GM21367 (cell line): ENCODE data around the gene DNM3.
"Not testable (repeated sequence)": the region's sequence is repeated elsewhere in the genome, so short reads cannot be mapped to it uniquely, and the experiment has no call there.

Source experiments
- ATAC-seq: cut with Tn5 transposase; IDR thresholded peaks from one replicate; pipeline ENCODE4 v1.9.1; 2021; ENCODE audit not compliant: unreplicated experiment

Gene DNM3

DNA sequence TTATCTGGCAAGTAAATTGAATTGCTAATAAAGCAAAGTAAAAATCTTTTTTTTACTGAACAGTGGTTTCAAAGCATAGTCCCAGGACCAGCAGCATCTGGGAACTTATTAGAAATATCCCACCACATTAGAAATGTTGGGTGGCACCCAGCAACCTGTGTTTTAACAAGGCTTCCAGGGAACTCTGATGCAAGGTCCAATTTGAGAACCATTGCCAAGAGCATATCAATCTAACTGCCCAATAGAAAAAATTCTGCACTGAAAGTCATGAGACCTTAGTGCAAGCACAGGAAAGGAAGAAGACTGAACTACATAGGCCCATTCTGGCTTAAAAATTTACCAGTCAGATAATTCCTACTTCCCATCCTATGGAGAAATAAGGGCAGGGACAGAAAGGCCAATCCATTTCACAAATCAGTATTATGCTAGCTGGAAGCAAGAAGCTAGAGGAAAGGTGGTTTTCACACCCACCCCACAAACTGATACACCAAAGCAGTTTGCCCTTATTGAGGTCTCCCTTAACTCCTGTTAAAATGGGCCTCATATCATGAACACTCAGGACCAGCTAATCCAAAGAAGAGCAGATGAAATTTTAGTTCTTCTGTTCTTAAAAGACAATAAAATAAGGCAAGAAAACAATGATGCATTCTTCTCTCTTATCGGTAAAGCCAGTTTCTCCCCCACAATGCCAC lies 561.7 kb downstream of the DNM3 start:
- ATAC-seq = no peak

DNA sequence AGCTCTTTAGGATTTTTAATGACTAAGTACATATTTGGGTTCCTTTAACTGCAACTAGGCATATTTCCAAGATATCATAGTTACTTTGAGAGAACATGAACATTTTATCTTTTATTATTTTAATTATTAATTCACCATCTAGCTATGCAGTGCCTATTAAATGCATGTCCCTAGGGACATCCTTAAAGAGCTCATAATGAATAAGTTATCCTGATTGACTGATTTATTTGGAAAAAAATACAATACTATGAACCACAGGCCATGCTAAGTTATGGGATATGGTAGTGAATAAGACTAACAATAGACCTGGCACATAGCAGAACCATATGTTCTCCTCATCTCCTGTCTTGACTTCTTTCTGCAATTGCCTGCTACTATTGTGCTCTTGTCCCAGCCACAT lies 562.8 kb downstream of the DNM3 start:
- no peak for ATAC-seq

DNA sequence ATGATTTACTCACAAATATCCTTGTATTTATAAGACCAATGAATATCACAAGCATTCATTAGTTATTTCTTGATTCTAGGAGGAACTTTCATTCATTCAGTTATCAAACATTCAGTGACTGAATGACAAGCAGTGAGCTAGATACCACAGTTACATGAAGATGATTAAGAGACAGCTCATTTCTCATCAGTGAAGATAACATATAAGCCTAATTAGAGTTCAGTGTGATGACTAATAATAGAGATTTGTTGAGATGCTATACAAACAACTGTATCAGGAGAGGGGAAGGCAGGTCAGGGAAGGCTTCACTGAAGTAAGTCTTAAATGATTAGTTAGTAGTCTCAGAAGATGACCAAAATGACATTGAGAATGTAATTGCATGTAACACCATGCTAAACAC lies 564.6 kb downstream of the DNM3 start:
- no peak for ATAC-seq

DNA sequence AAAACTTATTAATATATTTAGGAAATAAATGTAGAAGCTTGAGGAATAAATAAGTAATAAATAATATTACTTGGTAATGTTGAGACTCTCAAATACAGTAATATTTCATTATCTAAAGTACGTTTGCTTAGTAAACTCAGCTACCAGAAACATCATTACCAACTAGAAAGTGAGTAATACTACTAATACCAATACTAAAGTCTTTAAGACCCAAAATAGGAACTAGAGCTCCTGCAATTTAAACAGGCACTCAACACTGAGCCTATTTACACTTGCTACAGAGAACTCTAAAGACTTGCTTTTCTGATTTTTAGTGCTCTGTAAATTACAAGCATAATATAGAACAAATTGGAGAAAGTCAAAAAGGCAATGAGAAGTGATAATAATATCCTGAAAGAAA lies 565.7 kb downstream of the DNM3 start:
- no peak for ATAC-seq

DNA sequence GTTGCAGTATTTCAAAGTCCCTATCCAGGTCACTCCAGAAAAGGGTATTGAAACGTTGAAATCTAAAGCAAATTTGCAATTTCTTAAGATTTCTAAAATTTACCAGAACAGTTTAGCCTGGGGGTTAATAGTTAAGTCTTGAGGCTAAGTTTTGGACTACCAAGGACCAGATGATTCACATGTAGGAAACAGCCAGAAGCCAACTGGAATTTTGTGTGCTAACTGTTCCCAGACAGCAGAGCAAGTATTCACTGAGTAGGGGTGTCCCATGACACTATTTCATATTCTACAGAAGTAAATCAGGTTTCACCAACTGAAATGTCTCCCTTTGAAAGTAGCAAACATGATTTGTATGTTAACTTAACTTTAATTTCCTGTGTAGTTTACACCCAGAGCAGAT lies 567.7 kb downstream of the DNM3 start:
- ATAC-seq = no peak

DNA sequence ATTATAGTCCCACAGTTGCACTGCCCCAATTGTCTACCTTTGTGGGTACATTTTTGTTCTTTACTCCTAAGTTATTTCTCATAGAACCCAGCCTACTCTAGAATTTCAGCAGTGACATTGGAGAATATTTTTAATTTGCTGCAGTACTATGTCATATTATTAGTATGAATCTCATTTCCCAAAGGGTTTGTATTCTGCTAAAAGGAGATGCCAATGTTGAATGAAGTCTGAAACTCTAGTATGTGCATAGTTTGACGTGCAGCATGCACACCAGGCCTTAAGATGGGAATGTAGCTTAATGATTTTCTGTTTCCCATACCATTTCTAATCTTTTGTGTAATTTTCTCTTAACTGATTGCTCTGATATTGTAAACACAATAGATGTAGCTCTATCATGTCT lies 568.7 kb downstream of the DNM3 start:
- no peak for ATAC-seq

DNA sequence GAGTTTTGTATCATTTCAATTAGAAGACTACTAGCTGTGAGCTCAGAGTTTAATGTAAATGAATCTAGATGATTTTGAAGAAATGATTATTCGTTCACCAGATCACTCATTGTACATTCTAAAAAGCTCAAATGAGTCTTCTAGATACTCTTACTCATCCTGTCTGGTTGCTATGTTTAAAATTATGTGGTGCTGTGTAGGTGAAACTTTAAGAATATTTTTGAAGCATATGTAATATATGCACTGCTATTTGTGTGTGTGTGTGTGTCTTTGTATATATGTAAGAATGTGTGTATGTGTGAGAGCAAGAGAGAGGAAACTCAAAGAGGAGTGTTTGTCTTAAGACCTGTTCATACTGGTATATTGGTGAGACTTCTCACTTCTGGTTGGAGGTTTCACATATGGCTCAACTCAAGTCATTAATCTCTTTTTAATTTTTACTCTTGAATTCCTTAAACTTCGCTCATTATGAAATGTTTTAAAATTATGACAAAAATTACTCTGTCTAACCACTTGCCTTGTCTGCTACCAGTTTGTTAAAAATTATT lies 570.6 kb downstream of the DNM3 start:
- no peak for ATAC-seq

DNA sequence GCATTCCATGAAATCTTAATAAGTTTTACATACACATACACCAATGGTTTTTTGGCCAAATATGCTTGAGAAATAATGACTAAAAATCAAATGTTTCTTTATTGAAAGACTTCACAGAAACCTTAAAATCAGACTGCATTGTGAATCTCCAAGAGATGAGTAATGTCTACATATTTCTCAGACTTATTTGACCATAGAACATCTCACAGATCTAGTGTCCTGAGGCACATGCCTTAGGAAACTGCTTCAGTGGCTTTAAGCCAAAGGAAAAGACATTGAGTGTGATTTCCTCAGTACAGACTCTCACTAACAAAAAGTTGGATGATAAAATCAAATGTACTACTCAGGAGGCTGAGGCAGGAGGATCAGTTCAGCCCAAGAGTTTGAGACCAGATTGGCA lies 573.0 kb downstream of the DNM3 start:
- ATAC-seq = no peak

DNA sequence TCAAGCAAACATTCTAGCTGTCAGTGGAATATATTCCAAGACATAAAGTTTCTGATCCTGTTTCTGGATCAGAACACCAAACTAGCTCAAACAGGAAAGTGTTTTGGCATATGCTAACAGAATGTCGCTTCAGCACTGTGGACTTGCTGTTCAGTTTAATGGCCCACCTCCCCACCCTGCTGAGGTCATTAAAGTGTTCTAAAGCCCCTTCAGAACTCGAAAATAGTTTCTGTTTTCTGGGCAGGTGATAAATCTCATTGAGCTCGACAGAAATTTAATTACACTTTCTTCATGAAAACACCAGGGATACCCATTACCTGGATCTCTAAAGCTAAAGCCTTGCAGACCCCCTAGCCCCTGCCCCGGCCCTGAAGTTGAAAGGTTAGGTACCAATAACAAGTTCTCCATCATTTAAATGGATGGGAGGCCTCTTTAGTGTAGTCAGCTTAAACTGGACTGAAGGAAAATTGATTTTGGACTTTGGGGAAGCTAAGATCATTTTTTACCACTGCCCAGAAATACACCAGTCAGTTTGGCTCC lies 575.3 kb downstream of the DNM3 start:
- ATAC-seq = no peak

DNA sequence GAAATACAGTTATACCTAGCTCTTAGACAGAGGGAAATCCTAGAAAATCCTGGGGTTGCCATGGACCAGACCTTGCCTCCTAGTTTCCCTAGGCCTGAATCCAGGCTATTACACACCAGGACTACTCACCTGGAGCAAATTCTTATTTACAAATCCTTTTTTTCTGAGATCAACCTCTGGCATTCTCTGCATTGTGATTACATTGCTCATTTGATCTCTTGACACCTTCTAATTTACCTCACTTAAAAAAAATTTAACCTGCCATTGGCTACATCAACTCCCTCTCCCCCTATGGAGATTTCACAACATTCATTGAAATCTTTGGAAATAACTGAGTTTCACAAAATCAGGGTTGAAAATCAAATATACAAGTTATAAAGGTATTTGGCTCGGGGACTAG lies 576.3 kb downstream of the DNM3 start:
- no peak for ATAC-seq

DNA sequence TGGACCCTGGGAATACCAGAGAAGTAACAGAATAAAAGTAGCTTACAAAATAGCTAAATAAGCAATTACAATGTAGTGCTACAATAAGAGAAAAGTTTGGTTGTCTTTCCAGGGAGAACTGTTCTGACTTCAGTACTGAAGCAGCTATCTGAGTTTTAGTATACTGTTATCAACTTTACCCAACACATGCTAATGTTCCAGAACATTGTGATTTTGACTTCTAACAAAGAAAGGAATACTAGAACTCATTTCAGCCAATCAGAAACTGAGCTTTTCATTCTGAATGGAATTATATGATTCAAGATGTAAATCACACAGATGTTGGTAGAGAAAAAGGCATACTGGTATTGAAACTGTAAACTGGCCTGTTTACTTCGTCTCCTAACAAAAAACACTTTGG lies 579.1 kb downstream of the DNM3 start, which contains the start of gene C1orf105:
Gene C1orf105 (plus strand): TSS at position 301 of the 400 bp plus-strand sequence. CDS start 201 bp downstream, outside the sequence.
- ATAC-seq = no peak

DNA sequence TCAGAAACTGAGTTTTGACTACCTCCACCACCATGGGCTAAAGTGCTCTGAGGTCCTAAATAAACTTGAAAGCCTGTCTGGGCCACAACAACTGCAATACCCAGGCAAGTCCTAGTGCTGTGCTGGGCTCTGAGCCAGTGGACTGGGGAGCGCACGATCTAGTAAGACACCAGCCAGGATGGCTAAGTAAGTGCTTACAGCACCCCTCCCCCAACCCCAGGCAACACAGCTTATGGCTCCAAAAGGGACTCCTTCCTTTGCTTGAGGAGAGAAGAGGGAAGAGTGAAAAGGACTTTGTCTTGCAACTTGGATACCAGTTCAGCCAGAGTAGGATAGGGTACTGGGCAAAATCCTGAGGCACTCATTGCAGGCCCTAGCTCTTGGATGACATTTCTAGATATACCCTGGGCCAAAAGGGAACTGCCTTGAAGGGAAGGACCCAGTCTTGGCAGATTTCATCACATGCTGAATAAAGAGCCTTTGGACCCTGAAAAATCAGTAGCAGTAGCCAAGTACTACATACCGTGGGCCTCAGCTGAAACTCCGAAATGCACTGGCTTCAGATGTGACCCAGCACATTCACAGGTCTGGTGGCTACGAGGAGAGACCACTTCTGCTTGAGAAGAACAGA lies 580.8 kb downstream of the DNM3 start:
- ATAC-seq = no peak

DNA sequence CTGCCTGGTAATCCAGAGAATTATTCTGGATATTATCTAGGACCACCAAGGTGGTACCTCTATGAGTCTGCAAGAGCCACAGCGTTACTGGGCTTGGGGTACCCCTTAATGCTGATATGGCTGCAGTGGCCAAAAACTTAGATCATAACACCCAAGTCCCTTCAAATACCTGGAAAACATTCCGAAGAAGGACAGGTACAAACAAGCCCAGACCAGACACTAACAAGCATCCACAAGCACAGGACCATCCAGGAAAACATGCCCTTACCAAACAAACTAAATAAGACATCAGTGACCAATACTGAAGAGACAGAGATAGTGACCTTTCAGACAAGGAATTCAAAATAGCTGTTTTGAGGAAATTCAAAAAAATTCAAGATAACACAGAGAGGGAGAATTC lies 582.0 kb downstream of the DNM3 start:
- ATAC-seq = no peak

DNA sequence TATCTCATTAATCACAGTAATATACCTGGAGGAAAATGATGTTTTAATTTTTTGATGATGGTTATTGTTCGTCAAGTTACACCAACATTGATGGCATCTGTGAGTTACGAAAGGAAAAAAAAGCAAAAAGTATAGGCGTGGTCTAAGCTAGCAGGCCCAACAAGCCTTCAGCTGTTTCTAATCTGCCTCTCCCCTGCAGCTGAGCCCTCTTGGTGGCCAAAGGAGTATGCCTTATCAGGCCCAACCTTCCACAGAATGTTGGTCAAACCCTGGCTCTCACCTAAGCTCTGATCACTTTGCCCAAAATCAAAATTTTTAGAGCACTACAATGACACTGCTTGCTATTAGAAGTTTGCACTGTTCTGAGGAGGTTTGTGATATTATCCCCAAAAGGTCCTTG lies 584.0 kb downstream of the DNM3 start:
- no peak for ATAC-seq

DNA sequence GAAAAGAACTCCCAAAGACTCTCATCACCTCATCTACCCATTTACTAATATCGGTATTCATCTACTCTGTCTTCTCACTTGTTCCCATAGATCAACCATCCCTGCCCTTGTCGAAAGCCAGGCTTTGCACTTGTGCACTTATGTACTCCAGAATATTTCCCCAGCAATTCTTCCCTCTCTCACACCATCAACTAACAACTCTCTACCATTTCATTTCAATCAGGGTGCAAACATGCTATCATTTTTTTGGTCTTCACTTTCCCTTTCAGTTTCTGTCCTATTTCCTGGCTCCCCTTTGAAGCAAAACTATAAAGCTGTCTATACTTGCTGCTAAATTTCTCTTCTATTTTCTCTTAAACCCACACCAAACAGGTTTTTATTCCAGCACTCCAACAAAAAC lies 585.9 kb downstream of the DNM3 start:
- no peak for ATAC-seq

DNA sequence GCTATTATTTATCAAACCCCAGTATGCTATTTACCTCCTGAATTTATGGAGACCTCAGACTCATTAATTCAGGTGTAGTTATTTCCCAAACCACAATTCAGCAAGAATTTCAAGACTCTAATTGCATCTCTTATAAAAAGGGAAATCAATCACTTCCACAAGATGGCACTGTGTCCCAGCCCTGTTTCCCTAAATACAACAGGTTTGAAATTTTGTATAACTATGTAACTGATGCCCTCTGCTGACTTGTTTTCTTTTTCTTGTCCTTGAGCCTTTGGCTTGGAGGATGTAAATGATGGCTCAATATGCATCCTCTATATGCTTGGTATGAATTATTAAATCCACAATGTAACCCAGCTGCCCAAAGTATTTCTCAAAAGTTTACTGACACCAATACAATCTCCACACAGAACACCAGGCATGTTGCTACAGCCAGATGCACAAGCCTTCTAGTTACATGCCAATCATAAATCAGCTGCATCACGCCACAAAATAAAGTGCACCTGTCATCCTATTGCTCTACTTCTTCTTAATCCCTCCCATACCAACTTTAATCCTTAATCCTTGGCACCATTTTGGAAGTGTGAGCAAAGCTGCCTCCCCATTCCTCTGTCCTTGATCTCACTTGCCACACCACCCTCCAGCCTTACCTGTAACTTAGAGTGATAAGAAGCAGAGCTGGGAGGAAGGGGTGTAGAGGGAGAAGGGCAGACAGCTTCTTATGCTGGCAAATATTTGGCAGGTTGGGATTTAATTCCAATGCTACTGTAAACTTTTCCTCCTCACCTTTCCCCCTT lies 588.2 kb downstream of the DNM3 start:
- no peak for ATAC-seq

DNA sequence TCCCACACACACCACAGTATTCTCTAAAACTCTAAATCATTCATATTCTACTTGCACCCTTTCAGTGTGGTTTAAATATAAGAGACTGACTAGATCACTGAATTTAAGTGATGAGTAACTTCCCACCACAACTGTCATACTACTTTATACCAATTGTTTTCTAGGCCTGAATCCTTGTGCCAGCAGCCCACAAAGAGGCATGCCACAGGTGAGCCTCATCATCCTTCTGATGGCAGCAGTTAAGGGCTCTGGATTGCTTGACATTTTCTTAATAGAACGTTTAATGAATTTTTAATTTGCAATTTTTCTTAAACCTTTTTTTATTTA lies 588.8 kb downstream of the DNM3 start:
- no peak for ATAC-seq

DNA sequence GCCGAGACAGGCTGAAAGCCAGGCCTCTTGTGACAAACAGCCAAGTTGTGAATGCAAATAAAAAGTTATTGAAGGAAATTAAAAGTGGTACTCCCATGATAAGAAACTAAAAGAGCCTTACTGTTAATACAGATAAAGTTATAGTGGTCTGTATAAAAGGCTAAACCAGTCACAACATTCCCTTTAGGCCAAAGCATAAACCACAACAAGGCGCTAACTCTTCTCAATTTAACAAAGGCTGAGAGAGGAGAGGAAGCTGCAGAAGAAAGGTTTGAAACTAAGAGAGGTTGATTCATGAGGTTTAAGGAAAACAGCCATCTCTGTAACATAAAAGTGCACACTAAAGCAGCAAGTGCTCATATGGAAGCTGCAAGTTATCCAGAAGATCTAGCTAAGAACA lies 589.9 kb downstream of the DNM3 start:
- no peak for ATAC-seq

DNA sequence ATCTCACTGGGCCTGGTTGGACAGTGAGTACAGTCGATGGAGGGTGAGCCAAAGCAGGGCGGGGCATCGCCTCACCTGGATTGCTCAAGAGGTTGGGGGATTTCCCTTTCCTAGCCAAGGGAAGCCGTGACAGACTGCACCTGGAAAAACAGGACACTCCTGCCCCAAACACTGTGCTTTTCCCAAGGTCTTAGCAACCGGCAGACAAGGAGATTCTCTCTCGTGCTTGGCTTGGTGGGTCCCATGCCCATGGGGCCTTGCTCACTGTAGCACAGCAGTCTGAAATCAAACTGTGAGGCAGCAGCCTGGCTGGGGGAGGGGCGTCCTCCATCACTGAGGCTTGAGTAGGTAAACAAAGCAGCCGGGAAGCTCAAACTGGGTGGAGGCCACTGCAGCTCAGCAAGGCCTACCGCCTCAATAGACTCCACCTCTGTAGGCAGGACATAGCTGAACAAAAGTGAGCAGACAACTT lies 590.5 kb downstream of the DNM3 start:
- ATAC-seq = no peak

DNA sequence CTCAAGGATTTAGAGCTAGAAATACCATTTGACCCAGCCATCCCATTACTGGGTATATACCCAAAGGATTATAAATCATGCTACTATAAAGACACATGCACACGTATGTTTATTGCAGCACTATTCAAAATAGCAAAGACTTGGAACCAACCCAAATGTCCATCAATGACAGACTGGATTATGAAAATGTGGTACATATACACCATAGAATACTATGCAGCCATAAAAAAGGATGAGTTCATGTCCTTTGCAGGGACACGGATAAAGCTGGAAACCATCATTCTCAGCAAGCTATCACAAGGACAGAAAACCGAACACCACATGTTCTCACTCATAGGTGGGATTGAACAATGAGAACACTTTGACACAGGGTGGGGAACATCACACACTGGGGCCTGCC lies 595.9 kb downstream of the DNM3 start:
- ATAC-seq = not testable (repeated sequence)

DNA sequence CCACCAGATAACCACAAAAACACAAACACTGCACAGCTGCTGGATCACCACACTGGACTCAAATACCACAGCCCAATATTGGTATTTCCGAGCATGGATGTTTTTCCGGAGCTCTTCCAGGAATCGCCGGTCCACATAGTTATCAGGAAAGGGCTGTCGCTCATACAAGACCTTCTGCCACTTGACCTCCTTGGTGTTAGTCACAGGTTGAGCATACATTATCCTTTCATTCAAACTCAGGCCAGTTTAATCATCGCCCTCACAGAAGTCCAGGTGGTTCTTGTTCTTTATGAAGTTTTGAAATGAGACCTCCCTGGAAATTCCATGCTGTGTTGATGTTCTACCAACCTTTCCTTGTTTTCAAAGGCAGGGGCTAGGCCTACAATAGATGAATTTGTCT lies 601.1 kb downstream of the DNM3 start:
- no peak for ATAC-seq
